ENCODE measurements around the gene NLRP14.

DNA sequence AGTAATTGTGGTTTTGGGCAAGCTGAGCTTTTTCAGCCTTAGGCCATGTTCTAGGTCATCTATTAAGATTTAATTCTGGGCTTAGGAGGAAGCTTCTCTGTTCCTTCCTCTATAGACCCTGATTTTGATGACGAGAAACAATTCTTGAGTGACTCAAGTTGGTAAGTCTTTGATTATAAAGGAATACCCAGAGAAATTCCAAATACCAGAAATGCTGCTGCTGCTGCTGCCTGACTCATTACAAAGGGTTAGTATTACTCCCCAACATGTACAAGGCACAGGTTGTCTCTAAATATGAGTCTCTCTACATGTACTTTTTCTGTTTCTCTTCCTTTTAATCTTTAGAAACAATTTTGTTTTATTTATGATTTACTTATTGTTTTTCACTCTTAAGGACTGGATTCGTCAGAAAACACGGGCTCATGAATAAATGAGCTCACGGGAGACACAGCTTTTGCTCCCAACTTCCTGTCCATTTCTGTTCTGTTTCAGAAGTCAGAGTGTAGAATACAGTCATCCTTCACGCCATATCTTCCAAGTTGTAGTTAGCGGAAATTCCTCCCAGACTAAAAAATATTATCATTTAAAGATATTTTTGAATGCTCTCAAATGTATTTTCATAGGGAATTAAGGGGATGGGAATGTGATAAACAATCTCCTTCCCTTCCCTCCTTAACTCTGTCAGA, 36.7 kb downstream of the NLRP14 start:
- TF ChIP-seq POLR2A (IDR thresholded peaks at IDR 0.05) (no peak), POLR2AphosphoS5 (IDR thresholded peaks at IDR 0.05) (no peak)
- TF ChIP-seq, protein P1, sequence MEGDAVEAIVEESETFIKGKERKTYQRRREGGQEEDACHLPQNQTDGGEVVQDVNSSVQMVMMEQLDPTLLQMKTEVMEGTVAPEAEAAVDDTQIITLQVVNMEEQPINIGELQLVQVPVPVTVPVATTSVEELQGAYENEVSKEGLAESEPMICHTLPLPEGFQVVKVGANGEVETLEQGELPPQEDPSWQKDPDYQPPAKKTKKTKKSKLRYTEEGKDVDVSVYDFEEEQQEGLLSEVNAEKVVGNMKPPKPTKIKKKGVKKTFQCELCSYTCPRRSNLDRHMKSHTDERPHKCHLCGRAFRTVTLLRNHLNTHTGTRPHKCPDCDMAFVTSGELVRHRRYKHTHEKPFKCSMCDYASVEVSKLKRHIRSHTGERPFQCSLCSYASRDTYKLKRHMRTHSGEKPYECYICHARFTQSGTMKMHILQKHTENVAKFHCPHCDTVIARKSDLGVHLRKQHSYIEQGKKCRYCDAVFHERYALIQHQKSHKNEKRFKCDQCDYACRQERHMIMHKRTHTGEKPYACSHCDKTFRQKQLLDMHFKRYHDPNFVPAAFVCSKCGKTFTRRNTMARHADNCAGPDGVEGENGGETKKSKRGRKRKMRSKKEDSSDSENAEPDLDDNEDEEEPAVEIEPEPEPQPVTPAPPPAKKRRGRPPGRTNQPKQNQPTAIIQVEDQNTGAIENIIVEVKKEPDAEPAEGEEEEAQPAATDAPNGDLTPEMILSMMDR (IDR thresholded peaks at IDR 0.05), result no peak

Measured in prostate gland (tissue), 2 donors.